ENCODE measurements around the gene EMC9.
A peak's percentile ranks its signal among the peaks of the same experiment; 100 is the strongest.

EMC9 gene

GRCh38 chr14:24177041-24177825, 35.8 kb upstream of the EMC9 start:
- DNase-seq (no peak), ATAC-seq (no peak)

GRCh38 chr14:24176599-24176998, 35.2 kb upstream of the EMC9 start:
- ATAC-seq (no peak), DNase-seq (no peak)

- no peak for ATAC-seq
- no peak for DNase-seq
Measured at GRCh38 chr14:24172871-24173281, 31.5 kb upstream of the EMC9 start.

GRCh38 chr14:24172261-24172860, 31.0 kb upstream of the EMC9 start:
- DNase-seq = no peak
- ATAC-seq = no peak

GRCh38 chr14:24171422-24172260, 30.2 kb upstream of the EMC9 start, which contains the start of gene REC8:
Gene REC8, plus strand, starts transcription at chr14:24172080. Its CDS starts 473 bp downstream, at chr14:24172553.
- ATAC-seq = peak; percentile 88
- DNase-seq = peak; percentile 82

- ATAC-seq (no peak), DNase-seq (no peak)
Measured at GRCh38 chr14:24167469-24168114, 26.2 kb upstream of the EMC9 start.

GRCh38 chr14:24165785-24166184, 24.4 kb upstream of the EMC9 start:
- no peak for DNase-seq
- no peak for ATAC-seq

GRCh38 chr14:24164518-24164991, 23.2 kb upstream of the EMC9 start:
- no peak for DNase-seq
- ATAC-seq = no peak

GRCh38 chr14:24162093-24162492, 20.7 kb upstream of the EMC9 start:
- ATAC-seq (peak; percentile 21), DNase-seq (peak; percentile 37)

GRCh38 chr14:24160850-24161804, 19.7 kb upstream of the EMC9 start, which contains the start of gene IRF9:
Gene IRF9, plus strand, starts transcription at chr14:24161265. Its CDS starts 880 bp downstream, at chr14:24162145.
- DNase-seq (peak; percentile 98), ATAC-seq (peak; percentile 88)

- ATAC-seq = no peak
Measured at GRCh38 chr14:24160499-24160849, 19.1 kb upstream of the EMC9 start.

GRCh38 chr14:24159777-24160498, 18.5 kb upstream of the EMC9 start:
- ATAC-seq (no peak), DNase-seq (no peak)

More at GRCh38 chr14:24160499-24160849, 19.1 kb upstream of the EMC9 start:
- DNase-seq = no peak

GRCh38 chr14:24157331-24157730, 15.9 kb upstream of the EMC9 start:
- DNase-seq = no peak
- ATAC-seq = no peak

GRCh38 chr14:24156840-24157239, 15.4 kb upstream of the EMC9 start:
- no peak for DNase-seq
- no peak for ATAC-seq

GRCh38 chr14:24155100-24155499, 13.7 kb upstream of the EMC9 start:
- DNase-seq = no peak
- ATAC-seq = no peak

GRCh38 chr14:24151404-24152080, 10.2 kb upstream of the EMC9 start:
- no peak for ATAC-seq
- no peak for DNase-seq

- ATAC-seq (no peak), DNase-seq (no peak)
Measured at GRCh38 chr14:24150993-24151392, 9.6 kb upstream of the EMC9 start.

GRCh38 chr14:24150567-24150966, 9.2 kb upstream of the EMC9 start:
- ATAC-seq = no peak
- DNase-seq = no peak

GRCh38 chr14:24150061-24150460, 8.7 kb upstream of the EMC9 start:
- DNase-seq = no peak
- no peak for ATAC-seq
